GM06990 (cell line): ENCODE results near the gene KCNJ2.

Experiments used
- DNase-seq: peaks from one replicate; pipeline ENCODE4 v3.0.0-alpha.2; 2011; ENCODE audit not compliant: insufficient read length; ENCODE audit errors: extremely low read depth
- H3K27me3 ChIP-seq: replicated peaks from 2 replicates; pipeline ENCODE4 v1.6.0; 2011; ENCODE audit warnings: low read length; ENCODE audit not compliant: control insufficient read depth, insufficient read depth
- H3K36me3 ChIP-seq: 2 replicates; pipeline ENCODE4 v1.5.1; 2011; ENCODE audit warnings: low read length; ENCODE audit not compliant: control insufficient read depth, insufficient read depth
- H3K4me3 ChIP-seq: replicated peaks from 2 replicates; pipeline ENCODE4 v1.5.1; 2011; ENCODE audit warnings: low read depth, mild to moderate bottlenecking, control low read depth, low read length
- TF ChIP-seq, protein P1 (sequence below): IDR thresholded peaks from 2 replicates; pipeline ENCODE4 v1.5.1; 2011; ENCODE audit warnings: low read length, control low read depth, mild to moderate bottlenecking, inconsistent platforms; ENCODE audit not compliant: insufficient read depth, poor library complexity, severe bottlenecking

Gene KCNJ2

DNA sequence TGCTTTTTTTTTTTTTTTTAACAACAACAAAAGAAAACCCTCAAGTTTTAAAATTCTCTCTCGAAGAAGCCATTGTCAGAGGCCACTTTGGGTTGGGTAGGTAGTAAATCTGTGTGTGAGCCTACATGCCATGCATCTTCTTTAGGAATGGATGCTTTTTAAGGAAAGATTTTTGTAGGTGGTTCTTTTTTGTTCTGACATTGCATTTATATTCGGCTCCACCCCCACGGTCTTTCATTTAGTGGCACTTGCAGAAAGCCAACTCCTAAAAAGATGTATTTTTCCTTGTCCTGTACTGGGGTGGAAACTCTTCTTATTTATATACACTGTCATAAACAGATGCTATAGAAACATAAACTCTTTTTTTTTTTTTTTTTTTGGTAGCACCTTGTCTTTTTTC is 35.1 kb downstream of the KCNJ2 start:
- TF ChIP-seq, protein P1, sequence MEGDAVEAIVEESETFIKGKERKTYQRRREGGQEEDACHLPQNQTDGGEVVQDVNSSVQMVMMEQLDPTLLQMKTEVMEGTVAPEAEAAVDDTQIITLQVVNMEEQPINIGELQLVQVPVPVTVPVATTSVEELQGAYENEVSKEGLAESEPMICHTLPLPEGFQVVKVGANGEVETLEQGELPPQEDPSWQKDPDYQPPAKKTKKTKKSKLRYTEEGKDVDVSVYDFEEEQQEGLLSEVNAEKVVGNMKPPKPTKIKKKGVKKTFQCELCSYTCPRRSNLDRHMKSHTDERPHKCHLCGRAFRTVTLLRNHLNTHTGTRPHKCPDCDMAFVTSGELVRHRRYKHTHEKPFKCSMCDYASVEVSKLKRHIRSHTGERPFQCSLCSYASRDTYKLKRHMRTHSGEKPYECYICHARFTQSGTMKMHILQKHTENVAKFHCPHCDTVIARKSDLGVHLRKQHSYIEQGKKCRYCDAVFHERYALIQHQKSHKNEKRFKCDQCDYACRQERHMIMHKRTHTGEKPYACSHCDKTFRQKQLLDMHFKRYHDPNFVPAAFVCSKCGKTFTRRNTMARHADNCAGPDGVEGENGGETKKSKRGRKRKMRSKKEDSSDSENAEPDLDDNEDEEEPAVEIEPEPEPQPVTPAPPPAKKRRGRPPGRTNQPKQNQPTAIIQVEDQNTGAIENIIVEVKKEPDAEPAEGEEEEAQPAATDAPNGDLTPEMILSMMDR, result no peak
- DNase-seq, result no peak

DNA sequence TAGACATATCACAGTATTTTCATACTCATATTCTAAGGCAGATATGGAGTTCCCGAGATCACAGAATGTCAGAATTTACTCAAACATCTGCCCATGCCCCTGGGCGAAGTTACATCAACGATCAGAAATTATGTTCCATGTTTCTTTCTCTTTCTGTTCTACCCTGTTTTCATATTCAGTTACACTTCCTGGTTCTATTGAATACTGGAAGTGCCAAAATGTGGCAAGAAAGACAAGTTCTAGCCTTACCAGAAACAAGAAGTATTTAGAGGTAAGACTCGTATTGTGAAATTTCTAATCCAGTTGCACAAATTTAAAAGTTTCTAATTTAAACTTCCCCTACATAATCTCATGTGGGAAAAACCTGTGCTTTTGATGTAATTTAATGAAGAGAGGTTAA is 36.1 kb downstream of the KCNJ2 start:
- no peaks in the 10 kb centered on the region for H3K27me3 ChIP-seq
- DNase-seq, result no peak
- H3K36me3 ChIP-seq, result no peaks in the 10 kb centered on the region
- TF ChIP-seq, protein P1, result no peak
- H3K4me3 ChIP-seq, result no peak overlapping the region

More for the DNA sequence above, 35.1 kb downstream of the KCNJ2 start:
- Histone ChIP-seq H3K36me3 (no peaks in the 10 kb centered on the region), H3K27me3 (no peaks in the 10 kb centered on the region), H3K4me3 (no peak overlapping the region)

DNA sequence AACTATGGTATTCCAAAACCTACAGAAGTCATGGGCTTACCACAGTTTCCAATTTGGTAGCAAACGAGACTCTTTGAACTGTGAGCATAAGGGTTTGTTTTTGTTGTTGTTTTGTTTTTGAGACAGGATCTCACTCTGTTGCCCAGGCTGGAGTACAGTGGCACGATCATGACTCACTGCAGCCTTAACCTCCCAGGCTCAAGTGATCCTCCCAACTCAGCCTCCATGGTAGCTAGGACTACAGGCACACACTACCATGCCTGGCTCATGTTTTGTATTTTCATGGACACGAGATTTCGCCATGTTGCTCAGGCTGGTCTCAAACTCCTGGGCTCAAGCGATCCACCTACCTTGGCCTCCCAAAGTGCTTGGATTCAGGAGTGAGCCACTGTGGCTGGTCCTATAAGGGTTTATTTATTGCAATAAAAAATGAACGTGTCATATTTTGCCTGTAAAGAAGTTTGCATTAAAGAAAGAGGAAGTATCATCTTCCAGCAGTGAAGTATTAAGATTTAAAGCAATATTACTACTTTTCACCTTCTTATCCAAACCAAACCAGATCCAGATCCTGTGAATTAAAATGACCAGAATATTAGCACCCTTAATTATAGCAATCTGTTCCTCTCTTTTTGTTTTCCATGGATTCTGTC is 37.2 kb downstream of the KCNJ2 start:
- no peaks in the 10 kb centered on the region for H3K36me3 ChIP-seq
- no peak for DNase-seq
- H3K4me3 ChIP-seq, result no peak overlapping the region
- H3K27me3 ChIP-seq, result no peaks in the 10 kb centered on the region
- TF ChIP-seq, protein P1, result no peak

DNA sequence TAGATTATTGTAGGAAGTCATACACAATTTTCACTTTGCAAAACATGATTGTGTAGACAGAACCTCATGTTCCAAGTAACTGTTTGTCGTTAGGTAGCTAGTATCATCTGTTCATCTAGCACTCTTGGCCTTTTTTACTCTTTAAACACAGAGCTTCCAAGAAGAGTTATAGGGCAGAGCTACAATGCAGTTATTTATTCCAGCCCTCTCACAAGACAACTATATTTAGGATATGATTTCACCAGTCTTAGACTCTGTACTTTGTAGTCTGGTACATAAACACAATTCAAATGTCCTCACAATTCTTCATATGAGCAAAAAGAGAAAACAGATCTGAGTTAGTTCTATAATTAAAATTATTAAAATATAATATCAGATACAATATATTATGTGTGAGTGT is 37.9 kb downstream of the KCNJ2 start:
- Histone ChIP-seq H3K4me3 (no peak overlapping the region), H3K36me3 (no peaks in the 10 kb centered on the region), H3K27me3 (no peaks in the 10 kb centered on the region)
- TF ChIP-seq, protein P1, result no peak
- DNase-seq, result no peak

DNA sequence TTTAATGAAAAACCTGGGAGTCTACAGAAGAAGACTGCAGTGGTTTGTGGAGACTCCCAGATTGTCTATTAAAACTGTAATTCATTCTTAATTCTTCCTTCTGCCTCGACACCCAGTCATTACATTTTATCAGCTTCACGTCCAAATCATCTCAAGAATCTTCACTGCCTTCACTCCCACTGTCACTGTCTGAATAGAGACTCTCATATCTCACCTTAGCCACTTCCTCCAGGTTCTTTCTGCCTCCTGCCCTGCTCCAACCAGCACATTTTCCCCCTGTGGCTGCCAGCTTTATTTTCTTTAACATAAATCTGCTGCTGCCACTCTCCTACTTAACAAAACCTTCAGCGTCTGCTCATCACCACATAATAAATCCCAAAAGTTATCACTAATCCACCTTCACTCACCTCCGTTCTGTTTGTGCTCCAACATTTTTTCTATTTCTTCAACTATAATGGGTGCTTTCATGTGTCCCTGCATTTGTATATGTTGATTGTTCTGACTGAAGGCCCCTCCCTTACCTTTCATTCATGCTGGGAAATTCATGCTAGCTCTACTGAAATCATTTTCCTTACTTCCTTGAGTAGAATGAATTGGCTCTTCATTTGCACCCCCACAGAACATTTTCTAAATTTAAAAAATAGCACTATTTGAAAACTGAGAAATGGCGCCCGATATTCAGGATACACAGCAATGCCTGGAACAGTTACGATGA is 38.9 kb downstream of the KCNJ2 start:
- Histone ChIP-seq H3K27me3 (no peaks in the 10 kb centered on the region), H3K4me3 (no peak overlapping the region), H3K36me3 (no peaks in the 10 kb centered on the region)
- no peak for DNase-seq
- TF ChIP-seq, protein P1, result no peak
